Measurements from ENCODE around the gene SLA2.

DNA sequence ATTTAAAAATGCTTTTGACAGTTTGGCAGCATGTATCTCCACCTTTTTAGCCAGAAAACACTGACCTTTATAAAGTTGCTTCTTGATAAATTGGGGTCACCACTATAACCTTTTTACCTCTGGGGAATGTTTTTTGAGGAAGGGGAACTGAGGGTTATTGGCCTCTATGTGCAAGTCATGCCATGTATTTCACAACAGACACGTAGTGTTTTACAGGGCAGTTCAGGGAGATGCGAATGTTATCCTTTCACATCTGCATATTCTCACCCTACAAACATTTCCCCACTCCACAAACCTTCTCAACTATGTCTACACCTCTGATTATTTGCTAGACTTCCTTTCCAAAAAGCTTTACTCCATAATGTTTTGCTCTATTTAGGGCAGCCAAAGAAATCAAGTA, 17.0 kb upstream of the SLA2 start:
- TF ChIP-seq EZH2 (IDR thresholded peaks at IDR 0.05; ENCODE audit: borderline replicate concordance), result no peak
- TF ChIP-seq, protein P1, sequence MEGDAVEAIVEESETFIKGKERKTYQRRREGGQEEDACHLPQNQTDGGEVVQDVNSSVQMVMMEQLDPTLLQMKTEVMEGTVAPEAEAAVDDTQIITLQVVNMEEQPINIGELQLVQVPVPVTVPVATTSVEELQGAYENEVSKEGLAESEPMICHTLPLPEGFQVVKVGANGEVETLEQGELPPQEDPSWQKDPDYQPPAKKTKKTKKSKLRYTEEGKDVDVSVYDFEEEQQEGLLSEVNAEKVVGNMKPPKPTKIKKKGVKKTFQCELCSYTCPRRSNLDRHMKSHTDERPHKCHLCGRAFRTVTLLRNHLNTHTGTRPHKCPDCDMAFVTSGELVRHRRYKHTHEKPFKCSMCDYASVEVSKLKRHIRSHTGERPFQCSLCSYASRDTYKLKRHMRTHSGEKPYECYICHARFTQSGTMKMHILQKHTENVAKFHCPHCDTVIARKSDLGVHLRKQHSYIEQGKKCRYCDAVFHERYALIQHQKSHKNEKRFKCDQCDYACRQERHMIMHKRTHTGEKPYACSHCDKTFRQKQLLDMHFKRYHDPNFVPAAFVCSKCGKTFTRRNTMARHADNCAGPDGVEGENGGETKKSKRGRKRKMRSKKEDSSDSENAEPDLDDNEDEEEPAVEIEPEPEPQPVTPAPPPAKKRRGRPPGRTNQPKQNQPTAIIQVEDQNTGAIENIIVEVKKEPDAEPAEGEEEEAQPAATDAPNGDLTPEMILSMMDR (IDR thresholded peaks at IDR 0.05; ENCODE audit: poor library complexity), result no peak
